CD4-positive, CD25-positive, alpha-beta regulatory T cell (primary cell): ENCODE measurements around the gene MORN5. TPM values are rescaled to one million over a fixed set of nuclear protein-coding genes. Genes with fewer than 3 reads are reported as not detected.
"Not testable (repeated sequence)": the region's sequence is repeated elsewhere in the genome, so short reads cannot be mapped to it uniquely, and the experiment has no call there.

Experiments
- ATAC-seq, 2 donors: fragments of 150-1000 bp; cut with Tn5 transposase; one replicate each; pipeline ENCODE4 v1.10.0; 2021; ENCODE audit warnings: low read depth in 2 of 2, moderate number of reproducible peaks in 2 of 2, moderate library complexity in 1 of 2
- DNase-seq, 3 donors: peaks; one replicate each; pipeline versions ENCODE4 v3.0.0 to v3.0.0-alpha.2; 2012 to 2022; ENCODE audit warnings: mixed read lengths in 1 of 3
- H3K27ac ChIP-seq: one replicate; pipeline ENCODE4 v1.7.0; 2013; ENCODE audit warnings: mild to moderate bottlenecking, low read length; ENCODE audit not compliant: insufficient read depth, poor library complexity, severe bottlenecking
- H3K27me3 ChIP-seq: one replicate; pipeline ENCODE4 v1.7.0; 2013; ENCODE audit warnings: low read length; ENCODE audit not compliant: control insufficient read depth, insufficient read depth
- H3K36me3 ChIP-seq: one replicate; pipeline ENCODE4 v1.7.0; 2013; ENCODE audit warnings: mild to moderate bottlenecking, low read length, moderate library complexity; ENCODE audit not compliant: control insufficient read depth, insufficient read depth
- H3K4me1 ChIP-seq: 2 replicates; pipeline ENCODE4 v1.7.0; 2013; ENCODE audit warnings: mild to moderate bottlenecking, low read length; ENCODE audit not compliant: insufficient read depth, control insufficient read depth, poor library complexity, severe bottlenecking
- H3K4me3 ChIP-seq: one replicate; pipeline ENCODE4 v1.7.0; 2013; ENCODE audit warnings: low read depth, mild to moderate bottlenecking, low read length, moderate library complexity
- H3K9me3 ChIP-seq, 2 experiments: 1 replicate in 1 of 2; 2 replicates in 1 of 2; pipeline ENCODE4 v1.7.0; 2013; ENCODE audit warnings: low read length in 2 of 2, mild to moderate bottlenecking in 1 of 2, moderate library complexity in 1 of 2; ENCODE audit not compliant: control insufficient read depth in 2 of 2
- H3K27ac Mint-ChIP-seq, 3 donors: one replicate each; pipeline ENCODE4 v1.8.0; 2020 to 2022; ENCODE audit warnings: mild to moderate bottlenecking in 3 of 3, mixed read lengths in 3 of 3, moderate library complexity in 2 of 3
- H3K27me3 Mint-ChIP-seq: one replicate; pipeline ENCODE4 v1.8.0; 2022; ENCODE audit warnings: mild to moderate bottlenecking, mixed read lengths
- H3K36me3 Mint-ChIP-seq: one replicate; pipeline ENCODE4 v1.8.0; 2020; ENCODE audit warnings: mixed read lengths
- H3K4me1 Mint-ChIP-seq, 4 donors: one replicate each; pipeline ENCODE4 v1.8.0; 2020 to 2022; ENCODE audit warnings: mixed read lengths in 4 of 4, mild to moderate bottlenecking in 1 of 4
- H3K4me3 Mint-ChIP-seq, 4 donors: one replicate each; pipeline ENCODE4 v1.8.0; 2020 to 2022; ENCODE audit warnings: mild to moderate bottlenecking in 4 of 4, mixed read lengths in 4 of 4, moderate library complexity in 3 of 4
- H3K9me3 Mint-ChIP-seq, 7 donors: one replicate each; pipeline ENCODE4 v1.8.0; 2020 to 2022; ENCODE audit warnings: mixed read lengths in 7 of 7, mild to moderate bottlenecking in 3 of 7, moderate library complexity in 2 of 7
- polyA plus RNA-seq, 4 donors: library from polyadenylated mRNA; unstranded; fragments of 300-500 nt; fragmentation: Illumina TruSeq; gene quantifications; one replicate each; pipeline ENCODE4 v1.2.3, GENCODE V29; 2021
- total RNA-seq: library from RNA; stranded (reverse); gene quantifications from one replicate; pipeline ENCODE4 v1.2.3, GENCODE V29; 2022

The MORN5 gene
- total and polyA plus RNA-seq, 5 donors from 2014 or later: not detected

GRCh38 chr9:122116448-122117173, 43.1 kb upstream of the MORN5 start:
- Mint-ChIP-seq H3K9me3 (peaks cover 0 to 1% (median 0%) of the 10 kb centered on the region in 7 donors), H3K36me3 (no peaks in the 10 kb centered on the region), H3K27ac (no peak overlapping the region), H3K4me1 (no peaks in the 10 kb centered on the region), H3K27me3 (no peaks in the 10 kb centered on the region), H3K4me3 (no peak overlapping the region)
- no peaks in the 10 kb centered on the region for H3K27me3 ChIP-seq
- H3K27ac ChIP-seq: no peak overlapping the region
- no peak for ATAC-seq
- H3K9me3 ChIP-seq: no peaks in the 10 kb centered on the region
- no peaks in the 10 kb centered on the region for H3K4me1 ChIP-seq
- no peak overlapping the region for H3K4me3 ChIP-seq
- no peak for DNase-seq
- H3K36me3 ChIP-seq: no peaks in the 10 kb centered on the region

GRCh38 chr9:122117241-122117640, 42.5 kb upstream of the MORN5 start:
- not testable (repeated sequence) for H3K27me3 Mint-ChIP-seq, H3K27me3 ChIP-seq, H3K9me3 ChIP-seq, DNase-seq, ATAC-seq, H3K4me3 ChIP-seq, H3K27ac ChIP-seq, H3K27ac Mint-ChIP-seq, H3K36me3 ChIP-seq, H3K9me3 Mint-ChIP-seq, H3K4me1 ChIP-seq, H3K4me1 Mint-ChIP-seq, H3K36me3 Mint-ChIP-seq, H3K4me3 Mint-ChIP-seq

GRCh38 chr9:122118343-122119165, 41.2 kb upstream of the MORN5 start:
- DNase-seq (no peak), ATAC-seq (no peak)
- no peaks in the 10 kb centered on the region for H3K36me3 ChIP-seq
- H3K27ac ChIP-seq: no peak overlapping the region
- H3K4me1 Mint-ChIP-seq: peaks cover 0 to 4% (median 0%) of the 10 kb centered on the region in 4 donors
- H3K9me3 Mint-ChIP-seq: no peaks in the 10 kb centered on the region
- peaks cover 3% of the 10 kb centered on the region for H3K4me1 ChIP-seq
- H3K27ac Mint-ChIP-seq: no peak overlapping the region
- no peaks in the 10 kb centered on the region for H3K27me3 ChIP-seq
- no peaks in the 10 kb centered on the region for H3K9me3 ChIP-seq
- H3K4me3 Mint-ChIP-seq: no peak overlapping the region
- H3K36me3 Mint-ChIP-seq: no peaks in the 10 kb centered on the region
- H3K4me3 ChIP-seq: no peak overlapping the region
- no peaks in the 10 kb centered on the region for H3K27me3 Mint-ChIP-seq

- no peaks in the 10 kb centered on the region for H3K36me3 Mint-ChIP-seq
- H3K4me3 Mint-ChIP-seq: no peak overlapping the region
- Histone ChIP-seq H3K4me3 (no peak overlapping the region), H3K4me1 (peaks cover 3% of the 10 kb centered on the region), H3K27me3 (no peaks in the 10 kb centered on the region), H3K36me3 (no peaks in the 10 kb centered on the region), H3K9me3 (no peaks in the 10 kb centered on the region), H3K27ac (no peak overlapping the region)
- ATAC-seq: no peak
- peaks cover 2% of the 10 kb centered on the region for H3K27me3 Mint-ChIP-seq
- no peak for DNase-seq
- H3K4me1 Mint-ChIP-seq: peaks cover 0 to 4% (median 0%) of the 10 kb centered on the region in 4 donors
- H3K9me3 Mint-ChIP-seq: no peaks in the 10 kb centered on the region
- no peak overlapping the region for H3K27ac Mint-ChIP-seq
Observed at GRCh38 chr9:122119166-122119521, 40.6 kb upstream of the MORN5 start.

GRCh38 chr9:122119721-122120120, 40.0 kb upstream of the MORN5 start:
- DNase-seq (no peak), ATAC-seq (no peak)
- no peaks in the 10 kb centered on the region for H3K36me3 ChIP-seq
- peaks cover 0 to 7% (median 0%) of the 10 kb centered on the region in 4 donors for H3K4me1 Mint-ChIP-seq
- H3K27ac Mint-ChIP-seq: no peak overlapping the region
- no peak overlapping the region for H3K27ac ChIP-seq
- H3K4me1 ChIP-seq: peaks cover 3% of the 10 kb centered on the region
- no peak overlapping the region for H3K4me3 ChIP-seq
- no peaks in the 10 kb centered on the region for H3K36me3 Mint-ChIP-seq
- H3K4me3 Mint-ChIP-seq: no peak overlapping the region
- peaks cover 7% of the 10 kb centered on the region for H3K27me3 Mint-ChIP-seq
- H3K27me3 ChIP-seq: no peaks in the 10 kb centered on the region
- no peaks in the 10 kb centered on the region for H3K9me3 ChIP-seq
- H3K9me3 Mint-ChIP-seq: no peaks in the 10 kb centered on the region

GRCh38 chr9:122120316-122121071, 39.2 kb upstream of the MORN5 start:
- Histone ChIP-seq H3K36me3 (no peaks in the 10 kb centered on the region), H3K27ac (no peak overlapping the region), H3K4me3 (no peak overlapping the region), H3K9me3 (no peaks in the 10 kb centered on the region), H3K27me3 (no peaks in the 10 kb centered on the region), H3K4me1 (peaks cover 3% of the 10 kb centered on the region)
- Mint-ChIP-seq H3K4me1 (peaks cover 0 to 13% (median 5%) of the 10 kb centered on the region in 4 donors), H3K4me3 (no peak overlapping the region), H3K27ac (no peak overlapping the region), H3K27me3 (peaks cover 15% of the 10 kb centered on the region), H3K36me3 (no peaks in the 10 kb centered on the region), H3K9me3 (no peaks in the 10 kb centered on the region)
- DNase-seq: no peak
- ATAC-seq: no peak

GRCh38 chr9:122121391-122121790, 38.3 kb upstream of the MORN5 start:
- Mint-ChIP-seq H3K9me3 (no peaks in the 10 kb centered on the region), H3K27me3 (peaks cover 24% of the 10 kb centered on the region), H3K36me3 (no peaks in the 10 kb centered on the region), H3K4me3 (no peak overlapping the region), H3K27ac (no peak overlapping the region), H3K4me1 (peaks cover 0 to 21% (median 7%) of the 10 kb centered on the region in 4 donors)
- no peaks in the 10 kb centered on the region for H3K27me3 ChIP-seq
- peaks cover 6% of the 10 kb centered on the region for H3K4me1 ChIP-seq
- no peaks in the 10 kb centered on the region for H3K36me3 ChIP-seq
- ATAC-seq: no peak
- no peaks in the 10 kb centered on the region for H3K9me3 ChIP-seq
- H3K4me3 ChIP-seq: no peak overlapping the region
- no peak overlapping the region for H3K27ac ChIP-seq
- no peak for DNase-seq
